HCEC 1CT (cell line): ENCODE data around the gene NISCH.
A peak's percentile ranks its signal among the peaks of the same experiment; 100 is the strongest.

Source experiments
- DNase-seq: peaks from one replicate; pipeline ENCODE4 v3.0.0-alpha.2; 2017

NISCH gene

GRCh38 chr3:52435246-52436101 is 19.9 kb upstream of the NISCH start:
- no peak for DNase-seq

GRCh38 chr3:52436500-52437149 is 18.8 kb upstream of the NISCH start:
- DNase-seq = peak; percentile 22

GRCh38 chr3:52437326-52438103 is 17.9 kb upstream of the NISCH start:
- no peak for DNase-seq

DNA sequence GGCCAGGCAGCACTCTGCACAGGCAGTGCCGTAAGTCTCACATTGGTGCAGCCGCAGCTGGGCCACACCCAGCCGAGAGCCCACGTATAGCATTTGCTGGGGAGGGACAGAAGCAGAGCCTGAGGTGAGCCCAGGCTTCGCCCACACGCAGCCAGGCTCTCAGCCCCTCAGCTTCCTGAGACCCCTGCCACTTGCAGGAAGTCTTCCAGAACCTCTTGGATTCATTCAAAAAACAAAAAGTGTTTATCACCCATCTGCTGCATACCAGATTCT is 17.4 kb upstream of the NISCH start:
- DNase-seq = no peak

- DNase-seq = no peak
Measured at GRCh38 chr3:52438579-52439425, 16.6 kb upstream of the NISCH start.

DNA sequence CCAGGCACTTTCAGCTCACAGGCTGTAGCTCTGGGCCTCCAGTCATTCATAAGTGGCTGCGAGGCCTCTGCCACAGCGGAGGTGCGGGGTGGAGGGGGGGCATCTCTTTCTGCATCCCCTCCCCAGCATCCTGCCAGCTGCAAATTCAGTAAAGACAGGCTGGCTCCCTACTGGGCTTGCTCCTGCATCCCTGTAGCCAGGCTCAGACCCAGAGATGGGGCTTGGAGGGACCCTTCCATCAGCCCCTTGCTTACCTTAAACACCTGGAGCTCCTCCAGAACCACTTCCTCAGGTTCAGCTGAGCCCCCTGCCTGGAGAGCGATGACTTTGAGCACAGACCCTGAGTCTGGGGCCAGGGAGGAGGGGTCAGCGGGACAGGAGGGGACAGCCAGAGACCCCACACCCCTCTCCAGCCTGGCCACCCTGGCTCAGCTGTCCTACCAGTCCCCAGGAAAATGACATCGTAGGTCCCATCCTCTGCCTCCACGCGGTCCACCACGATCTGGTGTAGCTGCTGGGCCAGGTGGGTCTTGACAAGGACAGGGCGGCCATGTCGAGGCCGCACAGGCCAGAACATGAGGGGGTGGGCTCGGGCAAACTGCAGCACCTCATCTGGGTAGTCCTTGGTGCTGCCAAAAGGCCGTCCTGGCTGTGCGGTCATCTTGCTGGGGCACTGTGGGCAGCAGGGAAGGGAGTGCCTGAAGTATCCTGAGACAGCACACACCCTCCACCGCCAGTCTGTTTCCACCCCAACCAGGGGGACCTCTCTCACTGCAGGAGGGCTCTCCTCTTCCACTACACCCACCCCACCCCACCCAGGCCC is 15.8 kb upstream of the NISCH start:
- DNase-seq = no peak

- no peak for DNase-seq
Measured at GRCh38 chr3:52440249-52440551, 15.2 kb upstream of the NISCH start.

- no peak for DNase-seq
Measured at GRCh38 chr3:52440671-52441070, 14.7 kb upstream of the NISCH start.

DNA sequence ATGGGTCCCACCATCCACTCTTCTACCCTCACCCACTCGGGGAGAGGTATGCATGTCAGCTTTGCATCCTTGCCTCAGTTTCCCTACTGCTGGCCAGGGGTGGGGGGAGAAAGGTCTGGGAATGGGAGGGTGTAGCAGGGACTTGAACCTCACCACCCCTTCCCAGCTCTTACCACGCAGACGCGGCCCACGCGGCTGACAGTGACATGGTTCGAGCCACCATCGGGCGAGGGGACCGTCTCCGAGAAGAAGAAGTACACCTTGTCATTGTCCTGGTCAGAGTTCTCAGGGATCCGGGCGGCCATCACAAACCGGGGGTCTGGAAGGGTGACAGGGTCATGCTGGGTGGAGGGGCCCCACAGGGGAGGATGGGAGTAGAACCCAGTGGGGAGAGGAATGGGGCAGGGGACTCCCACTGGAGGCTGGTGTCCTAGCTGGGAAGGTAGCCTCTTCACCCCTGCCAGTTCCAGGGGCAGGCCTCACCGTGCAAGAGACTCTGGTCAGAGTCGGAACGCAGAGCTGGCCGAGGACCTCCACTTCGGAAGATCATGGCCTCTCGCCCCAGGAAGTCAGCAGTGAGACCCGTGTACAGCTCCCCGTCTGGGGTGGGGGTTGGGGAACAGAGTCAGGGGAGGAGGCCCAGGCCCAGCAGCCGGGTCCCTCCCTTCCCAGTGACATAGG is 14.2 kb upstream of the NISCH start:
- DNase-seq = no peak

- DNase-seq = no peak
Measured at GRCh38 chr3:52441772-52442332, 13.6 kb upstream of the NISCH start.

DNA sequence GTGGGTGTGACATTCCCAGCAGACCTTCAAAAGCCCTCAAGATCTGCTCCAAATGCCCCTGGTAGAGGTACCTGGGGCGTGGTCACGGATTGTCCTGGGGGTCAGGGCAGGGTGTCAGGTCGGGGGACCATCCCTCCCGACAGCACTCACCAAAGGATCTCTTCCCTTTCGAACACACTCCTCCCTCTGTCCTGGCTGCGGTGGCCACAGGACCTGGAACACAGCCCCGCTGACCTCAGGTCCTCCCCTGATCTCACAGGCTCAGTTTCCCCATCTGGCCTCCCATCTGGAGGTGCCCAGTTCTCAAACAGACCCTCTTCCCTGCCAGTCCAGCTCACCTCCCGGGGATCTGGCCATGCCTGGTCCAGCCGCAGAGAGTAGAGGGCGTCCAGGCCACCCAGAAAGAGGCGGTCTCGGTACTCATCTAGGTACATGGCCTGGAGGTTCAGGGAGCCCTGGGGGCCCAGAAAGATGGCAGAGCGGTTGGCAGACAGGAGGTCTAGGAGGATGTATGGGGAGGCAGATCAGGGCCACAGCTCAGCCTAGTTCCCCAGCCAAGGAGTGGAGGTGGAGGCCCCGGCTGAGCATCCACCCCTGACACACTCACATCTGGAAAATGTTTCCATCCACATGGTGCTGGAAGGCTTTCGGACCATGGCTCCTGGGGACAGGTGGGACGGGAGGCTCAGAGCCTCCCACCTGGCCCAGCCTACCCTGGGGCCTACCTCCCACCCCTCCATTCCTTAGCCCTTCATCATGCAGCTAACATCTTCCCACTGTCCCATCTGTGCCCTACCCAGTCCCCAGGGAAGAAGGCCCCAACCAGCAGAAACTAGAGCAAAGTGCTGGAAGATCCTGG is 12.8 kb upstream of the NISCH start:
- DNase-seq = no peak

- DNase-seq = no peak
Measured at GRCh38 chr3:52443268-52443610, 12.2 kb upstream of the NISCH start.

- DNase-seq = no peak
Measured at GRCh38 chr3:52443791-52444687, 11.4 kb upstream of the NISCH start.

DNA sequence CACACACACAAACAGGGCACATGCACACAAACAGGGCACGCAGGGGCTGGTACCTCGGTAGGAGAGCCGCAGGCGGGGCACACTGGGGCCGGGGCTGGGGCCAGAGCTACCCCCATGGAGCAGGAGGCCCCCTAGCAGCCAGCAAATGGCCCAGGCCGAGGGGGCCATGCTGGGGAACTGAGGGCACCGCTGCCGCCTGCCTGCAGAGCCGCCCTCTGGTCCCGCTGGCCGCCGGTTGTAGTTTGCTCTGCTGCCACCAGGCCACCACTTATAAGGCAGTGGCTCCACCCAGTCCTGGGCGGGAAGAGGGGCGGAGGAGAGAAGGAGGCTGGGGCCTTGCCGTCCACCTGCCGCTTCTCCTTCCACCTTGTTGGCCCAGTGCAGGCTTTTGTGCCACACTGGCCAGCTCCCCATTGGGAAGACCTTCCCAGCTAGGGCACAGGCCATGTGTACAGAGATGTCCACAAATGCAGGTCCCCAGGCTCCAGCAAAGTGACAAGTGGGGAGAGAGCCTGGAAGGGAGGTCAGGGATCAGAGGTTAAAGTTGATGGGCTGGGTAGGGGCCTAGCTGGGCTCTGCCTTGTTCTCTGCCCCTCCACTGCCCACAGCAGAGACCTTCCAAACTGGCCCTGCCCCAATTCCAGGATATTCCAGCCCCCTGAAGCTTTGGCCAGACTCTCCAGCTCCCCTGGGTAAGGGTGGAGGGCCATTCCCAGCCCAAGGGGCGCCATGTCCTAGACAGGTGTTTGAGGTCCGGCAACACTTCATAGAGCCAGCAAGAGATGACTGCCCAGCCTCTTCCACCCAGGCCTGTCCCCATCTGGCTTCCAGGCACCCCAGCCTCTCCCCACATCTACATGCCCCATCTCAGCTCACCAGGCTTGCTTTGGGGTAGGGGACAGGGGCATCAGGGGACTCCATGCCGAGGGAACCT is 10.3 kb upstream of the NISCH start, which contains the start of gene SEMA3G:
TSS of gene SEMA3G (minus strand) at position 244 of the 934 bp plus-strand sequence. CDS start at position 168, 76 bp downstream.
- DNase-seq = peak; percentile 36

DNA sequence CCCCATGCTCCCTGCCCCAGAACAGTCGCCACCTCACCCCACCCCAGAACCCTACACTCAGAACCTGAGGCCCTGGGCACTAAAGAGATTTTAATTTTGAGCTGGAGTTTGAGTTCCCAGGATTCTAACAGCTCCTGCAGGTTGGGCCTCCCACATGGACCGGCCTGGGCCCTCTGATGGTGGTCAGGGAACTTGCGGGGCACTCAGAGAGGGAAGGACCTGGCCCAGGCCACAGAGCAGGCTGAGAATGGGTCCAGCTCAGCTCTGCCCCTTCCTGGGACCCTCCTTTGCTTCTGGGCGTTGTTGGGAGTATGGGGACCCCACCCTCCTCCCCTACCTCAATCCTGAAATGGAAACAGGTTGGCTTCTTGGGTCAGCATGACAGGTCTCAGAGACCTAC is 9.4 kb upstream of the NISCH start:
- no peak for DNase-seq

GRCh38 chr3:52446631-52447511 is 8.5 kb upstream of the NISCH start:
- peak; percentile 56 for DNase-seq
